COLO829 (cell line): ENCODE results near the gene KCTD1.

Experiments
- DNase-seq: peaks from one replicate; pipeline ENCODE4 v3.0.0; 2012; ENCODE audit warnings: low spot score

The KCTD1 gene

GRCh38 chr18:26549263-26550094 lies 1.1 kb upstream of the KCTD1 start:
- peak; percentile 28 for DNase-seq

- DNase-seq: no peak
These were observed 523 bp downstream of the KCTD1 start for GRCh38 chr18:26547646-26548414.

GRCh38 chr18:26546875-26547645 lies 1.3 kb downstream of the KCTD1 start:
- no peak for DNase-seq

- no peak for DNase-seq
These were observed 2.0 kb downstream of the KCTD1 start for GRCh38 chr18:26546170-26546874.

GRCh38 chr18:26545335-26546123 lies 2.8 kb downstream of the KCTD1 start:
- DNase-seq: no peak

- no peak for DNase-seq
These were observed 3.9 kb downstream of the KCTD1 start for GRCh38 chr18:26544451-26544850.

- no peak for DNase-seq
These were observed 5.0 kb downstream of the KCTD1 start for GRCh38 chr18:26543373-26543772.

GRCh38 chr18:26540043-26540628 lies 8.2 kb downstream of the KCTD1 start:
- peak; percentile 43 for DNase-seq

- DNase-seq: no peak
These were observed 9.8 kb downstream of the KCTD1 start for GRCh38 chr18:26538524-26538923.

GRCh38 chr18:26536664-26537063 lies 11.7 kb downstream of the KCTD1 start:
- DNase-seq: no peak

GRCh38 chr18:26536032-26536431 lies 12.3 kb downstream of the KCTD1 start:
- no peak for DNase-seq

- no peak for DNase-seq
These were observed 12.7 kb downstream of the KCTD1 start for GRCh38 chr18:26535630-26536029.

- DNase-seq: no peak
These were observed 15.7 kb downstream of the KCTD1 start for GRCh38 chr18:26532367-26533340.

GRCh38 chr18:26531605-26532298 lies 16.6 kb downstream of the KCTD1 start:
- no peak for DNase-seq

GRCh38 chr18:26526966-26527234 lies 21.5 kb downstream of the KCTD1 start:
- DNase-seq: no peak

GRCh38 chr18:26526128-26526965 lies 22.0 kb downstream of the KCTD1 start:
- no peak for DNase-seq

- DNase-seq: no peak
These were observed 23.6 kb downstream of the KCTD1 start for GRCh38 chr18:26524504-26525351.
